ENCODE measurements around the gene SEMA3B.
"Not testable (repeated sequence)": the region's sequence is repeated elsewhere in the genome, so short reads cannot be mapped to it uniquely, and the experiment has no call there.

SEMA3B gene

DNA sequence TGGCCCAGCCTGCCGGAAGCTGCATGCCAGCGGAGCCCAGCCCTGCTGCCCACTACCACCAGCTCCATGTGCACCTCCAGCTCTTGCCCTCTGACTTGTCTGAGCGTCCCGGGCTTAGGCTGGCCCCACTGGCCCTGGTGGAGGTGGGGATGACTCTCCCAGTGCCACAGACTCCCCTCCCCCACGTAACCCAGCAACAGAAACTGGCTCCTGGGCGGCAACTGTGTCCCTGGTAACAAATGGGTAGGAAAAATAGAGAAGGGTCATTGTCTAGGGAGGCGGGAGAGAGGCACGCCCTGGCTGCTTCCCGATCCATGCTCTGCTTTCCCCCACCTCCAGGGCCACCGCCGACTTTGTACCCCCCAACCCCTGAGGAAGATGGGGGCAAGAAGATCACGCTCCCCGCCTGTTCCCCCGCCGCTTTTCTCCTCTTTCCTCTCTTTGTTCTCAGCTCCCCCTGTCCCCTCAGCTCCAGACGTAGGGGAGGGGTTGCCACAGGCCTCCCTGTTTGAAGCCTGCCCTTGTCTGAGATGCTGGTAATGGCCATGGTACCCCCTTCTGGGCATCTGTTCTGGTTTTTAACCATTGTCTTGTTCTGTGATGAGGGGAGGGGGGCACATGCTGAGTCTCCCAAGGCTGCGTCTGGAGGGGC lies 10.8 kb upstream of the SEMA3B start:
- no peak for DNase-seq (ENCODE audit: low read depth in 4 of 4, low spot score in 1 of 4)

DNA sequence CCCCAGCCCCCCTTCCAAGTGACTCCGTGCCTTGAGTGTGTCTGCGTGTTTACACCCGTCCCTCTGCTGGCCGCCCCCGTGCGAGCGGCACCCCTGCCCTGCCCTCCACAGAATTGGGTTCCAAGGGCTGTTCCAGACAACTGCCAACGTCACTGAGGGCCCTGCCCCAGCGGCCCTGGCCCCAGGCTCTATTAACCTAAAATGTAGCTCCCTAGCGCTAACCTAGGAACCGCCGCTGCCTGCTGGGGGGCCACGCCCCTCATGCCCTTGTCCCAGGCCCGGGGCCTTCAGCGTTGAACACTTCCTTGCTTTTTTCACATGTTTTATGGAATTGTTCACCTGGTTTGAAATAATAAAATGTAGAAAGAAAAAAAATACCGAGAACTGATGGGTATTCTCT lies 10.0 kb upstream of the SEMA3B start:
- no peak for DNase-seq (ENCODE audit: low read depth in 4 of 4, low spot score in 1 of 4)

DNA sequence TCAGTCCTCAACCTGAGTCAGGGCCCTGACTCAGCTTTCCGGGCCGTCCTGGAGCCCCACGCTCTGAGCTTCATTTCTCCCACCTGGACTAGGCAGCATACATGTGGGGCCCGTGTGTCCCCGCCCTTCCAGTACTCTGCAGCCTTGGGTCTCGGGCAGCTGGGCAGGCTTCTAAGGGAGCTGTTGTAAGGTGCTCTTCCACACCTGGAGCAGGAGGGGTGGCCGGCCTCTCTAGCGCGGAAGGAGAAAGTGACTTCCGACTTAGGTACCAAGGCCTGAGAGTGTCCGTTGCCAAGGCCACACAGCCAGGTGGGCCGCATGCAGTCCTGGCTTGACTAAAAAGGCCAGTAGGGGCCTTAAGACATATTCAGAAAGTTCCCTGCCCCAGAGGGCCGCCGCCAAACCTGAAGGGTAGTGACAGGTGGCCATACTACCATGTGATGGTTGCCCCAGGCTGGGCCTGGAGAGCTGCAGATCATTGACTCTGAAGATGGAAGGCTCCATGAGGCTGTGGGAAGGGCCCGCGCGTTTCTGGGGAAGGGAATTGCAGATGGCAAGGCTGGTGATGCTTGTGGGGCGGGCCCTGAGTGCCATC lies 9.4 kb upstream of the SEMA3B start:
- no peak for DNase-seq (ENCODE audit: low read depth in 4 of 4, low spot score in 1 of 4)

DNA sequence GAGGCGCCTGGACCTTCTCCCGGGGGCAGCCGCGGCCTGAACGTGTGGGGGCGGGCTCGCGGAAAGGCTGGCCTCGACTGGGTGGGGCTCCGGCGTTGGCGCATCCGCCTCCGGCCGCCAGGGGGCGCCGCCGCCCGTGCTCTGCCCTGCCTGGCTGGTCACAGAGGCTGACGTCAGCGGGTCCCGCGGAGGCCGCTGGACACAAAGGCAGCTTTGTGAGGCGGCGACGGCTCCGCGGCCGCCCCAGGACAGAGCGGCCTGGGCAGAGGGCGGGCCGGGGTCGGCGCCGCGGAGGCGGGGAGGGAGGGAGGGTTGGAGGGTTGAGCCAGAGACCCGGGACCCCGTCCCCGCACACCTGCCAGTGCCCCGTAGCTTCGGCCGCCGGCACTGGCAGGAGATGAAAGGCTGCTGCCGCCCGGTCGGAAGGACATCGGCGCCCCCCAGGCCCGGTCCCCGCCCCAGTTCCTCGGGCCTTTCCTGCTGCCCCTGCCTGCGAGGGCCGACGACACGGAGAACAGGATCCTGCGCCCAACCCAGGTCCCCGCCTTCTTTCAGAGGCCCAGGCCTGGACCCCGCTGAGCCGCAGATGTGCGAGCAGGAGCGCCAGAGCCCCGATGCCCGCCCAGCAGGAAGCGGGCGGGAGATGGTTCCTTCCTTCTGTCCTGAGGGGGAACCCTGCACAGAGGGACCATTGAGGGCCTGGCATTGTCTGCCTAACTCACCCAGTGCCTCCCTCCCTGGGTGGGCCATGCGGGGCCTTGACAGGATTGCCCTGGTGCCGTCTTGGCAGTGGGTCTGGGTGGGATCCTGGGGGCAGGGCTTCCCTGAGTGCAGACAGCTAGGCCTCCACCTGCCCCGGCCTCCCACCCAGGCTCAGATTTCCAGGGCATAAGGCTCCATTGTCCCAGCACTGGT lies 8.7 kb upstream of the SEMA3B start:
- peak; percentile 54 to 80 (median 72) for DNase-seq (ENCODE audit: low read depth in 4 of 4, low spot score in 1 of 4)

DNA sequence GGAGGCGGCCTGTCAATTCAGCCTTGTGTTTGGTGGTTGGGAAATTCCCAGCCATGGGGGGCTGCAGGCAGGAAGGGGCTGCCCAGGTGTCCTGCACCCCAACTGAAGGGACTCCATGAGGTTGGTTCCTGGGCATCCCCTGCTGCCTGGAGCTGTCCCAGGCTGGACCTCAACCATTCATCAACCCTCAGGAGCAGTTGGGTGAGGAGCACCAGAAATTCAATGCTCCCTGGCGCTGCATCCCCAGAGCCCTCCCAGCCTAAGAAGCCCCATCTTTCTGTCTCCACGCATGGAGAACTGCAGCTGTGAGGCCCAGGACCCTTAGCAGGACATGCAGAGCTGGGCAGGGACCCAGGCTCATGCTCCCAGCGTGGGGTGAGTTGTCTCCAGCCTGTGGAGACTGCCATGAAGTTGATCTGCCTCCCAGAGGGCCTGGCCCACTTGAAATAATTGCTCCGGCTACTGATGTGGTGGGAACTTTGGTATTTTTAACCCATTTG lies 8.0 kb upstream of the SEMA3B start:
- DNase-seq (ENCODE audit: low read depth in 4 of 4, low spot score in 1 of 4) = no peak

DNA sequence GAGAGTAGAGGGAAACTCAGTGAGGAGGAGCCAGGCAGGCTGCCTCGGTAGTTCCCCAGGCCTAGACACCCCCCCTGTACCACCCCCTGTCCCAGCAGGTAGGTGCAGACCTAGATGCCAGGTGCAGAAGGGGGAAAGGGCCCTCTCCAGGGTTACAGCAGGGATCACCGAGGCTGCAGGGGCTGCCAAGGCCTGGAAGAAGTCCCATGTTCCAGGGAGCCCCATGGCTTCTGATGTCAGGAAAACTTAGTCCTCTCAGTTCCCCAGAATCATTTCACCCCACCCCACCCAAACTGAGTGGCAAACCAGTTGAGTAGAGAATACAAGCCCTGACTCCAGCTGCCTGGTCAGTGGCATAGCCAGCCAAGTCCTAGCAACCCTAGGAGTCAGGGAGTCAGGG lies 7.4 kb upstream of the SEMA3B start:
- DNase-seq (ENCODE audit: low read depth in 4 of 4, low spot score in 1 of 4) = no peak

DNA sequence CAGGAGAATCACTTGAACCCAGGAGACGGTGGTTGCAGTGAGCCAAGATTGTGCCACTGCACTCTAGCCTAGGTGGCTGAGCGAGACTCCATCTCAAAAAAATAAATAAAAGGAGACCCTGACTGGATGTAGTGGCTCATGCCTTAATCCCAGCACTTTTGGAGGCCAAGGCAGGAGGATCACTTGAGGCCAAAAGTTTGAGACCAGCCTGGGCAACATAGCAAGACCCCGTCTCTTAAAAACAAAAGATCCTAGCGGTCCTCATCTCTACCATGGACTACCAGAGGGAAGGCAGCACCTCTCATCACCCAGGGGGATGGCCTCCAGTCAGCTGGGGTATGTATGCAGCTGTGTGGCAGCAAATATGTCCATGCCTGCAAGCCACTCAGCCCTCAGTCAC lies 6.7 kb upstream of the SEMA3B start:
- not testable (repeated sequence) for DNase-seq (ENCODE audit: low read depth in 4 of 4, low spot score in 1 of 4)

DNA sequence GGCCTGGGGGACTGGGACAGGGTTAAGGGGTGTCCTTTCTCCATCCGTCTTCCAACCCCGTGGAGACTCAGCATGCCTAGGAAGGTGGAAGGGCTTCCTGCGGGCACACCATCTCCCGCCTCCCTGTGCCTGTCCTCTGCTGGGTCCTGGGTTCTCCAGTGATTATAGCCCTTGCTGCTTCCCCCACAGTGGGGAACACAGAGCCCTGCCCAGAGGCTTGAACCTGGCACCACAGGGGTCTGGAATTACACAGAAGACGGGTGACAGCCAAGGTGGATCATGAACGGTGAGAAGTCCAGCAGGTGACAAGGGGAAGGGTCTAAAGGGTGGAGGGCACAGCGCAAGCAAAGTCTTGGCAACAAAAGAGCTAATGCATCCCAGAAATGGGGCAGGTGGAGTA lies 6.2 kb upstream of the SEMA3B start:
- DNase-seq (ENCODE audit: low read depth in 4 of 4, low spot score in 1 of 4) = no peak

DNA sequence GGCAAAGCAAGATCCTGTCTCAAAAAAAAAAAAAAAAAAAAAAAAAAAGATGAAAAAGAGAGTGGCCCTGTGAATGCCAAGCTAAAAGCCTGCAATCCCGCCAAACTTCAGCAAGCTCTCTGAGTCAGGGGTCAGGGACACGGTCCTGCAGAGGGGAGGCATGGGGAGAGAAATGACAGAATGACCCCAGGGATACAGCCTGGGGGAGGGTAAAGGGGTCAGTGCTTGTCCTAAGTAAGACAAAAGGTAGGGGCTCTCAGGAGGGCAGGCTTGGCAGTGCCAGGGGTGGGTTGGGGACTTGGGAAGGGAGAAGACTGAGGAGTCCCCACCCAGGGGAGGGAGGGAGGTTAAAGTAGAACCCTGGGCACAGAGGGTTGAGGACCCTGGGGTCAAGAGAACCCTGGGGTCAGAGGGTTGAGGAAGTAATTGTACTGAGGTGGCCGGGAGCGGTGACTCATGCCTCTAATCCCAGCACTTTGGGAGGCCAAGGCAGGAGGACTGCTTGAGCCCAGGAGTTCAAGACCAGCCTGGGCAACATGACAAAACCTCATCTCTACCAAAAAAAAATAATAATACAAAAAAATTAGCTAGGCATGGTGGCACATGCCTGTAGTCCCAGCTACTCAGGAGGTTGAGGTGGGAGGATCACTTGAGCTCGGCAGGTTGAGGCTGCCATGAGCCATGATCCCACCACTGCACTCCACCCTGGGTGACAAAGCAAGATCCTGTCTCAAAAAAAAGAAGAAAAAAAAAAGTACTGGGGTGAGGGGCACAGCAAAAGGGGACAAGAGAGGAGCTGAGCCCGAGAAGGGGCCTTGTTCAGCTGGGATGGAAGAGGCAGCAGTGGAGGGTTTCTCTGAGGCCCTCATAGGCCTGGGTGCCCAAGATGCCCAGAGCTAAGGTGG lies 5.2 kb upstream of the SEMA3B start:
- no peak for DNase-seq (ENCODE audit: low read depth in 4 of 4, low spot score in 1 of 4)

DNA sequence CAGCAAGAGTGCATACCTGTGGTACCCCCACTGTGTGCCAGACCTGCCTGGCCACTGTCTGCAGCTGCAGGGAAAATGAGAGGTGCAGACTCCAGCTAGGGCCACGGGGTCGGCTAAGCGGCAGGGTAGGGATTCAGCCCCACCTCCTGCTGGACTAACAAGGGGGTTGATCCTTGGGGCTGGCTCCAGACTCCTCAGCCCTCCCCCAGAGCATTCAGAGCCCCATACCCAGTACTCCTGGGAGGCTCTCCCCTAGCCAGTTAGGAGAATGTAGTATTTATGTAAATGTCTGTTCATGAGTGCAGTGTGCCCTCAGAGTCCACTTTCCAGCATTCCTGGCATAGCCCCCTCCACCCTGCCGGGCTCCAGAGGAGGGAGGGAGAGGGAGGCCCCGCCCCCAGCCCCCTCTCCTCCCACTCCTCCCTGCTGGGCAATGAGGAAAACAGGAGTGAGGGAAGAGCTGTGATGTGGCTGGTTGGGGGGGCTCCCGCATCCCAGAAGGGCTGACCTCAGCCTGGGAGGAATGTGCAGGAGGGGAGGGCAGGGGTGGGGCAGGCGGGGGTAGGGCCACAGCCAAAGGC lies 4.5 kb upstream of the SEMA3B start:
- DNase-seq (ENCODE audit: low read depth in 4 of 4, low spot score in 1 of 4) = no peak

DNA sequence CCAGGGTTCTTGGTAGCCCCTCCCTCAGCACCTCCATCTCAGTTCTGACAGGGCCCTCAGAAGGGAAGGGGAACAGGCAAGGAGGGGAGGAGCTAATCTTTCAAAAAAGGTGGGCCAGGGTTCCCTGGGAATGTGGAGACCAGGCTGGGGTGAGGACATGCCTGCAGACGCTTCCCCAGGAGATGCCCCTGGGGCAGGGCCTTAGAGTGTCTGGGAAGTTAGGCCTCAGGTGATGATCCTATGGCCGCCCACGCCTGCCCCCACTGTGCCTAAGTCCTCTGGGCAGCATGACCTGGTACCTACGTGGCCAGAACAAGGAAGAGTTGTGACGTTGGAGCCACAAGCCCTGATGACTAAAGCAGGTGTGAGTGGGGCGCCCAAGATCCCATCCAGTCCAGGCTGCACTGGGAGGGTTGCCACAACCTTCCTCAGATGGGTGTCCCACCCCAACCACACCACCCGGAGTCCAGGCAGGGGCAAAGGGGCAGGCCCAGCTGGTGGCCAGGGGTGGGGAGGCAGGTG lies 3.9 kb upstream of the SEMA3B start:
- no peak for DNase-seq (ENCODE audit: low read depth in 4 of 4, low spot score in 1 of 4)

DNA sequence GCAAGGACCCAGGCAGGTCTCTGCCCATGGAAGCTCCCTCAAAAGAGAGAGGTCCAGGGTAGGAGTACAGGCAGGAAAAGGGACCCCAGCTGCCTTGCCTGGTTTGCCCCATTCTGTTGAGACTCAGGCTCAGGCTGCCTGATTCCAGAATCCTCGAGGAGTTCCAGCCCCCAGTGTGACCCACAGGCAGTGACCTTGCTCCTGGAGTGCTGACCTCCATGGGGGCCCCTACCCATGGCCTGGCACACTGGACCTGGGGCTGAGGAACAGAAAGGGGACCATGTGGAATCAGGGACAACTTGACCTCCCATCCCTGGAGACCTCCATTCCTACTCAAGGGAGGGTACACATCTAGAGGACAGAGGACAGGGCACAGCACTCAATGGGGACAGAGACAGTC lies 3.4 kb upstream of the SEMA3B start:
- DNase-seq (ENCODE audit: low read depth in 4 of 4, low spot score in 1 of 4) = no peak

DNA sequence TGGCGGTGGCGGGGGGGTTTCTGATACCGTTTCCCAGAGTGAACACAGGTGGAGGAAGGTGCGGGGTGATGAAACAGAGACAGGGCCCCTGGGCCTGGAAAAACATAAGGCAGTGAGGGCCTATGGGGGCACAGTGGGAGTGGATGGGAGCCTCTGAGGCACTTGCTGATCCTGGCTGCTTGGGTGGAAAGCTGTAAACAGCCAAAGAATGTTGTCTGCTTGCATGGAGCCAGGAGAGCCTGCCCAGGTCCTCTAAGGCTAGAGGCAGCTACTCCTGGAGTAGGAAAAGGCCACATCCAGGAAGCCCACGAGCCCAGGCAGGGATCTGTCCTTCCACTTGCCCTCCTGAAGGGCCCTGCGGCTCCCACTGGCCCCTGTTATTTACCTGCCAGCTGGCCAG lies 2.9 kb upstream of the SEMA3B start:
- no peak for DNase-seq (ENCODE audit: low read depth in 4 of 4, low spot score in 1 of 4)

DNA sequence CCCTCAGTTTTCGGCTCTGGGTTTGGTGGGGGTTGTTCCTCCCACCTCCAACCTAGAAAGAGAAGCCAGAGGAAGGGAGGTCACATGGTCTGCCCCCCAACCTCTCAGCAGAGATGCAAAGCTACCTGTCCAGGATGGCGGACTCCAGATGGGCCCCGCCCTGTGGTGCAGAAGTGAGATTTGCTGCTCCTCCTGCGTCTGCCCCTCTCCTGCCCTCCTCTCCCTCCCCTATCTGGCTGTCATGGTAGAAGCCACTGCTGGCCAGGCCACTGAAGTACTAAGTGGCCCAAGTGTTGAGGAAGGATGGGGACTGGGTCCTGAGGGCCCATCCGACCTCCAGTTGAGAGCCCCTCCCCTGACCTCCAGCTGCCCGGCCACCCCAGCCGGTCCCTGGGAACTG lies 2.1 kb upstream of the SEMA3B start:
- no peak for DNase-seq (ENCODE audit: low read depth in 4 of 4, low spot score in 1 of 4)

DNA sequence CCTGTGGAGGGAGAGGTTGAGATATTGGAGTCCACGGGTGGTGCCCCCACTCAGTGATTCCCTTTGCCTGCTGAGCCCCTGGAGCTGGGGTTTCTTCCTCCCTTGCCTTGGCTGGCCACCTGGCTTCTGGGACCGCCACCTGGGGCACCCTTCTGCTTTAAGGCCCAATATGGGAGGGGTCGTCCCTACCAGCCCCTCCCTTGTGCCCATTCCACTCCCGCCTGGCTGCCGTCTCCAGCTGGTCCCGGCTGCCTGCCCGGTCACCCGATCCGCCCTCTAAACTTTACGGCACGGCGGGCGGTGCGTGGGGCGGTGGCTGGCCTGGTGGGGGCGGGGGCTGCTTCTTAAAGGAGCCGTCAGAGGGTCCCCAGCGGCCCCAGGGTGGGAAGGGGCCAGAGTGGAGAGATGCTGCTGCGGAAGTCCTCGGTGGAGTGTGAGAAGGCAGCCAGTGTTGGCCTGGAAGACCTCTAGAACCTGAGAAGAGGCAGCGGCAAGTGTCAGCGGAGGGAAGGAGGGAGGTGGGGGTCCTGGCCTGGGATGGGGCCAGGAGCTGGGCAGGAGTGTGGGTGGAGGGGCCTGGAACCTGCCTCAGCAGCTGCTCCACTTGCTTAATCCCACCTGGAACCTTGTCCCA lies 1.6 kb upstream of the SEMA3B start:
- DNase-seq (ENCODE audit: low read depth in 4 of 4, low spot score in 1 of 4) = no peak

DNA sequence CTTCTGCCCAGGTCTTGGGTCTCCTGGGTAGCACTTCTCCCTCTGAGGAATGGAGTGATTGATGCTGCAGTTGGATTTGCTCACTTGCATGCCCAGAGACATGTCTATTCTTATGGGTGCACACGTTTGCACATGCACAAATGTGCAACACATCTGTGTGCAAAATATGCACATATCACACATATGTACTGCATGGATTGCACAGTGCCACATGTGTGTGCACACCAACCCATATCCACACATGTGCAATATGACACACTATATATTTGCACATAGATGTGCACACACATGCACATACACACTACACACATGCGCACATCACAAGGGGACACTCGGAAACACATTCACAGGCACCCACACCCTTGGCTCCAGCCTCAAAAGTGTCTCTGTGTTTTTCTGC lies 671 bp upstream of the SEMA3B start:
- no peak for DNase-seq (ENCODE audit: low read depth in 4 of 4, low spot score in 1 of 4)

DNA sequence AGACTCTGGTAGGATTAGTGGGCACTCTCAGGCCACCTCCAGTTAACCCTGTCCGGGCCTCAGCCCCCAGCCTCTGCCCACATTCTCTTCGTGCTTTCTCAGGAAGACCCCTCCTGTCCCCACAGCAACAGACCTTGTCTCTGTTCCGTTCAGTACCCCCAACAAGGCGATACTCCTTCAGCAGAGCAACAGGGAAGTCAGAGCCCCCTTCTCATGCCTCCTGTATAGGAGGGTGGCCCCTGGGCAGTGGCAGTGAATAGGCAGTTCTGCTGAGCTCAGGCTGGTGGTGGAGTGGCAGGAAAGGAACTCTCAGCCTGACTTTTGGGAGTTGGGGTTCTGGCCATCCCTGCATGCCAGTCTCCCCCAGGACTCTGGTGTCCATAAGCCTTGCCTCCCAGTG lies 513 bp downstream of the SEMA3B start:
- DNase-seq (ENCODE audit: low read depth in 4 of 4, low spot score in 1 of 4) = no peak

DNA sequence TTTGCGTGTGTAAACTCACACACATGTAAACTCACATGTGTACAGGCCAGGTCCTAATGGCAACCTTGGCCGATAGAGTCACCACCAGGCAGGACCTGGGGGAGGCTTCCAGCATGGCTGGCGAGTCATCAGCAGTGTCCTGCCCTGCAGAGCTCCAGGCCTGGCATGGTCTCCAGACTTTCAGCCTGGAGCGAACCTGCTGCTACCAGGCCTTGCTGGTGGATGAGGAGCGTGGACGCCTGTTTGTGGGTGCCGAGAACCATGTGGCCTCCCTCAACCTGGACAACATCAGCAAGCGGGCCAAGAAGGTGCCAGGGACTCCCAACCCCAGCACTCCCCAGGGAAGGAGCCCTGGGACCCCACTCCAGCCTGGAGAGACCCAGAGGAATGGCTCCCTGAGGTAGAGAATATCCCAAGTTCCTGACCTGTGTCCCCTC lies 1.0 kb downstream of the SEMA3B start:
- no peak for DNase-seq (ENCODE audit: low read depth in 4 of 4, low spot score in 1 of 4)

DNA sequence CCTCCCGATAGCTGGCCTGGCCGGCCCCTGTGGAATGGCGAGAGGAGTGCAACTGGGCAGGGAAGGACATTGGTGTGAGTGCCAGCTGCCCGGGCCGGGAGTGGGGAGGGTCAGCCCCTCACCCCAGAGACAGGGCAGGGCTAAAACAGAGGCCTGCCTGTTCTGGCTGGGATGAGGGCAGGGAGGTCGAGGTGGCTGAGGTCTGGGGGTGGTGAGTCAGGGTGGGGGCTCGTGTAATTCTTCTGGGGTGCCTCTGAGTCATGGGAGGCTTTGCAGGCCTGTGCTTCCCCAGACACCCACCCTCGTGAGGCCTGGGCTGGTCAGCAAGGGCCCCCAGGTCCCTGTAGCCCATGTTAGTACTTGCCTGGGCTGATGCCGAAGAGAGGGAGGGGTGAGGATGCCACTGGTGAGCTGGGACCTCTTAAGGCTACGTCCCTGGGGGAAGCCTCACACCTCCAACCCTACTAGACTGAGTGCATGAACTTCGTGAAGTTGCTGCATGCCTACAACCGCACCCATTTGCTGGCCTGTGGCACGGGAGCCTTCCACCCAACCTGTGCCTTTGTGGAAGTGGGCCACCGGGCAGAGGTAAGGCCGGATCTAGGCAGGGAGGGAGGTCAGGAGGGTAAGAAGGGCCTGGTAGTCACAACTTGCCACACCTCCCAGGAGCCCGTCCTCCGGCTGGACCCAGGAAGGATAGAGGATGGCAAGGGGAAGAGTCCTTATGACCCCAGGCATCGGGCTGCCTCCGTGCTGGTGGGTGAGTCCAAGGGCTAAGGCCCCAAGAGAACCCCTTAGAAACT lies 1.7 kb downstream of the SEMA3B start:
- no peak for DNase-seq (ENCODE audit: low read depth in 4 of 4, low spot score in 1 of 4)
